ENCODE results near the gene FAM219B.

The FAM219B gene

GRCh38 chr15:74872702-74873035 lies 34.0 kb downstream of the FAM219B start:
- DNase-seq, result no peak

GRCh38 chr15:74870436-74871215 lies 36.0 kb downstream of the FAM219B start:
- no peak for DNase-seq

DNA sequence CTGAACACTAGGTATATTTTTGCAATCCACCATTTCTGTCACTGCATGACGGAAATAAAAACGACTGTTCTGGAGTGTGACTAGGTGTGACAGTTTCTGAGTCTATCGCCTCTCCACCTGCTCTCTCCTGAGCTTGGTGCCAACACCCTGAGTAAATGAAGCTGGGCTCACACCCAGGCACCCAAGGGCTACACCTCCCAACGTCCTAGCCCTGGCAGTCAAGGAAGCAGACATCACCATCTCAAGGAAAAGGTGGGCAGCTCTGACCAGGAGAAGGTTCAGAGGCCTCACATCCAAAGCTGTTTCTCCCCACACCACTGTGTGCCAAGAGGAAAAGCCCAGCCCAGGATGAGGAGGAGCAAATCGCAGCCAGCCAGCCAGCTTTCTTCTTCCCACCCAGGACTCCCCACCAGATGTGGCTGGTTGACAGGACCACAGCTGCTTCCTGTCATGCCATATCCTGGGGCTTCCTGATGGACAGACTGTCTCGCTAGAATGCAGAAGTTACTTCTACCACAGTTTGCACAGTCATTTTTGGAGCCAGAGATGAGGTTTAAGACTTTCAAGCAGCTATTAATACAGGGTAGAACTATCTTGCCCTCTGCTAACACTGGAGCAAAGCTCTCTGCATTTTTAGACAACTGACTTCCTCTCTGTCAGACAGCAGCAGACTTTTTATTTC lies 36.8 kb downstream of the FAM219B start:
- DNase-seq, result no peak

DNA sequence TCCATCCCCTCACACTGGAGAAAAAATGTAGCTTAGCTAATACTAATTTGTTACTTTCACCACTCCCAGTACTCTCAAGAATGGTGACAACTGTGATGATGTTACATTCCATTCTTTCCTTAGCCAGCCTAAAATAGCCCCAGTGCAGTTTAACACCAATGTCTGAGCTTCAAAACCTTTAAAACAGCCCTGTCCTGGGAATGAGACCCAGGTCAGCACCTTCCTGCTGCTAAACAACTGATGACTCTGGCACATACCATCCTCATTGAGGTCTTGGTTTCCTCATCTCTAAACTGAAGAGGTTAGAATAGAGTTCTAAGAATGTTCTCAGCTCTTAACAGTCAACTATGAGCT lies 37.3 kb downstream of the FAM219B start:
- no peak for DNase-seq

GRCh38 chr15:74868059-74868458 lies 38.6 kb downstream of the FAM219B start:
- no peak for DNase-seq

- no peak for DNase-seq
Measured at GRCh38 chr15:74867466-74868038, 39.1 kb downstream of the FAM219B start.

- no peak for DNase-seq
Measured at GRCh38 chr15:74866090-74866489, 40.6 kb downstream of the FAM219B start.

- DNase-seq, result no peak
Measured at GRCh38 chr15:74865316-74865715, 41.3 kb downstream of the FAM219B start.

GRCh38 chr15:74864296-74864695 lies 42.4 kb downstream of the FAM219B start:
- no peak for DNase-seq

- DNase-seq, result no peak
Measured at GRCh38 chr15:74863239-74864056, 43.2 kb downstream of the FAM219B start.

DNA sequence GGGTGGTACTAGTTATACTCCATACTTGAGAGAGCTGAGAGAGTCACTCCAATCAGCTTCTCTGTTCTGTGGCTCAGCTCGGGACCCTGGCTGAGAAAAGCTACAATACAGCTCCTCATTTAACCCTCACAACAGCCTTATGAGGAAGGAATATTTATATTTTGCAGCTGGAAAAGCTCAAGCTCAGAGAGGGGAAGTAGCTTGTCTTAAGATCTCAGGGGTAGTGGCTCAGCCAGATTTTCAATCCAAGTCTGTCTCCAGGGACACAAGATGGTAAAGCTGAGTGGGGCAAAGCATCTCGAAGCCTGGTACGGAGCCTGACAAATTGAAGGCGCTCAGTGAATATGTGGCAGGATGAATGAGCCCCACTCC lies 48.3 kb downstream of the FAM219B start:
- DNase-seq, result no peak

DNA sequence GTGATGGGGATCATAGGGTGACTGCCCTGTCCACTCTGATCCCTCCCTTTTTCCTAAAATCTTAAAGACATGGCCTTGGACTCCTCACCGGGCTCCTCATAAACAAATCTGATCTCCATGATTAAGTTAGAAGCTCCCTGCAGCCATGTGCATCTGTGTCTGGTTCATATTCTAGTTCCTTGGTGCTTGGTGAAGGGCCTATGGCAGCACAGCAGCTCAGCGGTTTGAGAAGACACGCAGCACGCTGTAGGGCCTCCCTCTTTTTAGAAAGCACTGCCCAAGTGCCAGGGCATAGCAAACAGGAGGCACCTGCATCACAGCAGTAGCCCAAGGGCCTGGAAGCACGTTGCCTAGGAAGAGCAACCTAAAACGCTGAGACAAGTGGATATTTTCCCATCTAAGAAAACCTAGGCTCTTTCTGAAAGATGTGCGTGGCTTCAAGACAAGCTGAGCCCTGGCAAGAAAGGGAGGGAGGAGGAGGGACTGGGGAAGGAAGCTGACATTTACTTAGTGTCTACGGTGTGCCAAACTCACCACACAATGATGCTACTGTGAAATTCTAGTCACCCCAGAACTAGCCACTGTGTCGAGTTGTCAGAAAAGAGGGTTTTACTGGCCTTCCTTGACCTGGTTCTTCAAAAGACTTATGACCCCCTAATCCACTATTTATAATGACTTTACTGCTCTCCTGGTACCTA lies 48.8 kb downstream of the FAM219B start:
- no peak for DNase-seq

GRCh38 chr15:74857082-74857655 lies 49.5 kb downstream of the FAM219B start:
- DNase-seq, result no peak

DNA sequence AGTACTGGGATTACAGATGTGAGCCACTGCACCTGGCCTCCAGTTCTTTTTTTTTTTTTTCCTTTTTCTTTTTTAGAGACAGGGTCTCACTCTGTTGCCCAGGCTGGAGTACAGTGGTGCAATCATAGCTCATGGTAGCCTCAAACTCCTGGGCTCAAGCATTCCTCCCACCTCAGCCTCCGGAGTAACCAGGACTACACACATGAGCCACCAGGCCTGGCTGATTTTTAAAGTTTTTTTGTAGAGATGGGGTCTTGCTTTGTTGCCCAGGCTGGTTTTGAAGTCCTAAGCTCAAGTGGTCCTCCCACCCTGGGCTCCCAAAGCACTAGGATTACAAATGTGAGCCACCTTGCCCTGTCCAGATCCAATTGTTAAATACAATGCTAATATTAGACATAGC lies 50.1 kb downstream of the FAM219B start:
- no peak for DNase-seq

DNA sequence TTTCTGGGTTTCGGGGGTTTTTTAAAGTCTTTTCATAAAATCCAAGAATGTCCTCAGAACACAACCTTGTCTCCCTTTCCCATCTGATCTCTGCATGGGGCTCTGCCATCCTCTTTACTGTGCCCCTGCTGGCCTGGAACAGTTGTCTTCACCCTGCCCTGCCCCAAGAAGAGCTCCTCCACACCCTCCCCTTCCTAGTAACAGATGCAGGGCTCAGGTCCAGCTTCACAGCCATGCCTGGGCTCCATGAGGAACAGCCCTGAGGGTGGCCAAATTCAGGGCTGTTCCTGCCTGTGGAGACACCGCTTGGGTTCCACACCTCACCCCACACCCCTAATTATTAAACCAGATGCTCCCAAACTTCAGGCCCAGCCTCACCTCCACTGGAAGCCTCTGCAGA lies 50.8 kb downstream of the FAM219B start:
- no peak for DNase-seq

GRCh38 chr15:74854453-74855022 lies 52.1 kb downstream of the FAM219B start:
- DNase-seq, result no peak

DNA sequence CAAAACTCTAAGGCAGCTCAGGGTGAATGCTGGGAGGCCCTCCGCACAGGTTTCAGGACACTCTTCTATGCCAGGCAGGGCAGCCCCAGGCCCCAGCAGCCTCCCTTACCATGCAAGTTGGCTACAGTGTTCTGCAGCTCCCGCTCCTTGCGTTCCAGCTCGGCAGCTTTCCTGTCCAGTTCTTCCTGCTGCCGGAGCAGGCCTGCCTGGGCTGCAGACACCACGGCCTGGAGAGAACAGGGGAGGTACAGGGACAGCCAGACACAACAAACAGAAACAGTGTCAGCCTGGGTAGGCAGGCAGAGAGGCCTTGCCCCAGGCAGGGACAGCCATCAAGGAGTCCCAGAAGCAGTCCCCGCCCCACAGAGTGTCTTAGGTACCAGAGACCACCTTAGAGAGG lies 54.7 kb downstream of the FAM219B start:
- DNase-seq, result no peak

DNA sequence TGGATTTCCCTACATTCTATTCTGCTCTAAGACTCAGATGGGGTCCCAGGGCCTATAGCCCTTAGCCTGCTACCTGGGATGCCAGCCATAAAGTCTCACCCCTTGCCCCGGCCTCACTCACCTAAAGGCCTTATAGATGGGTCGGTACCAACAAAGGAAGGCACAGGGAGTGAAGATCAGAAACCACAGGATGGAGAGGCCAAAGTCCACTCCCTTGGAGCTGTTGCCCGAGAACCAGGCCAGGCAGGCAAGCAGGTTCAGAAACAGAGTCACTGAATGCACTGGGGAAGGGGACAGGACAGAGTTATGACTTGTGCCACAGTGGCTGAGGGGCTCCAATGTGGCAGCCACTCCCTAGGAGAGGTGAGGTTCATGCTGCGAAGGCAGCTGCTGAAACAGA lies 56.3 kb downstream of the FAM219B start:
- DNase-seq, result no peak
